GM19397 (cell line): ENCODE measurements around the gene OR2AT4.

Experiments
- ATAC-seq: cut with Tn5 transposase; IDR thresholded peaks from one replicate; pipeline ENCODE4 v1.9.1; 2021; ENCODE audit warnings: mild to moderate bottlenecking, moderate library complexity; ENCODE audit not compliant: unreplicated experiment

OR2AT4 gene

DNA sequence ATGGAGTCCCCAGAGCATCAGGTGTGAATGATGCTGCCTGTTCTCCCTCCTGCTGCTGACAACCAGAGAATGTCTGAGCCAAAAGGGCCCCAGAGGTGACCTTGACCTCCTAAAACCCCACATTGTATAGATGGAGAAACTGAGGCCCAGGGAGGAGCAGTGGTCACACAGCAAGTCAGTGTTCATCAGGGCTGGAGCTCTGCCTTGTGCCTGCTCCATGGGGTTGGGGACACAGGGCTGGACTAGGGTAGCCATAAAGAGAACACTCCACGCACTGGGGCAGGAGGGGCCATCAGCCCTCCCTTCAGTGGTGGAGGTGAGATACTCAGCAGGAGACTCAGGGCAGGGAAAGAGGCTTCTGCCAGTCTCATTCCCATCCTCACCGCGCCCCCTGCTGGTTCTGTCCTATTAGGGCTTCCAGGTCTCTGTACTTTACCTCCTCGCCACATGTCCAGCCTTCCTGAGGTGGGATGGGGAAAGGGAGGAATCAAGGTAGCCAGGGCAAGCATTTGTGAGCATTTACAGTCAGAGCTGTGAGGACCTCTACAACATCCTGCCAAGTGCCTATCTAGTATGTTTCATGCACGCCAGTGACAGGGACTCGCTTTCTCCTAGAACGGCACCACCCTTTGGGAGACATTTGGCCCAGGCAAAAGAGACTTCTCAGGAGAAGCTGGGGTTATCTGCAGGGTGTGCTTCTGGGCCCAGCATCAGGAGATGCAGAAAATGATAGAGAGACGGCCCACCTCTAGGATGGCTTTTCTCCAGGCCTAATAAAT lies 64.7 kb downstream of the OR2AT4 start:
- ATAC-seq: no peak
